ENCODE measurements around the gene ZNF775.

The ZNF775 gene

GRCh38 chr7:150410131-150410530 is 31.0 kb downstream of the ZNF775 start:
- in situ Hi-C loops (cut with MboI; ENCODE audit: low sequenced_read_pairs): no loop called here

GRCh38 chr7:150410680-150411346 is 31.7 kb downstream of the ZNF775 start:
- in situ Hi-C loops (cut with MboI; ENCODE audit: low sequenced_read_pairs): no loop called here

GRCh38 chr7:150411606-150412005 is 32.5 kb downstream of the ZNF775 start:
- in situ Hi-C loops (cut with MboI; ENCODE audit: low sequenced_read_pairs): no loop called here

GRCh38 chr7:150412016-150412415 is 32.9 kb downstream of the ZNF775 start:
- in situ Hi-C loops (cut with MboI; ENCODE audit: low sequenced_read_pairs): no loop called here

GRCh38 chr7:150412518-150413488 is 33.7 kb downstream of the ZNF775 start:
- in situ Hi-C loops (cut with MboI; ENCODE audit: low sequenced_read_pairs): no loop called here

- in situ Hi-C loops (cut with MboI; ENCODE audit: low sequenced_read_pairs): no loop called here
These were observed 34.5 kb downstream of the ZNF775 start for GRCh38 chr7:150413640-150414081.

GRCh38 chr7:150415161-150416153 is 36.3 kb downstream of the ZNF775 start:
- in situ Hi-C loops (cut with MboI; ENCODE audit: low sequenced_read_pairs): no loop called here

GRCh38 chr7:150417239-150417638 is 38.1 kb downstream of the ZNF775 start:
- in situ Hi-C loops (cut with MboI; ENCODE audit: low sequenced_read_pairs): no loop called here

- in situ Hi-C loops (cut with MboI; ENCODE audit: low sequenced_read_pairs): no loop called here
These were observed 38.7 kb downstream of the ZNF775 start for GRCh38 chr7:150417863-150418262.

GRCh38 chr7:150420242-150420641 is 41.1 kb downstream of the ZNF775 start:
- in situ Hi-C loops (cut with MboI; ENCODE audit: low sequenced_read_pairs): no loop called here

- in situ Hi-C loops (cut with MboI; ENCODE audit: low sequenced_read_pairs): no loop called here
These were observed 42.0 kb downstream of the ZNF775 start for GRCh38 chr7:150420987-150421674.

- in situ Hi-C loops (cut with MboI; ENCODE audit: low sequenced_read_pairs): no loop called here
These were observed 42.7 kb downstream of the ZNF775 start for GRCh38 chr7:150421831-150422230.

GRCh38 chr7:150425670-150426069 is 46.5 kb downstream of the ZNF775 start:
- in situ Hi-C loops (cut with MboI; ENCODE audit: low sequenced_read_pairs): no loop called here

GRCh38 chr7:150428671-150429451 is 49.7 kb downstream of the ZNF775 start:
- in situ Hi-C loops (cut with MboI; ENCODE audit: low sequenced_read_pairs): no loop called here

GRCh38 chr7:150429699-150430098 is 50.6 kb downstream of the ZNF775 start:
- in situ Hi-C loops (cut with MboI; ENCODE audit: low sequenced_read_pairs): no loop called here

- in situ Hi-C loops (cut with MboI; ENCODE audit: low sequenced_read_pairs): no loop called here
These were observed 51.4 kb downstream of the ZNF775 start for GRCh38 chr7:150430465-150431085.

GRCh38 chr7:150431839-150432658 is 52.9 kb downstream of the ZNF775 start:
- in situ Hi-C loops (cut with MboI; ENCODE audit: low sequenced_read_pairs): no loop called here
